RWPE1 (cell line): ENCODE results near the gene PDZD8.

Source experiments
- CTCF ChIA-PET: fragments of 350-600 bp; sonication (Branson Sonifier 250); formaldehyde crosslinking; extraction: SDS; loops from one replicate; lab custom pipeline; 2021; lab: Yijun Ruan, JAX
- POLR2A ChIA-PET: fragments of 400-600 bp; formaldehyde crosslinking; extraction: SDS; loops from one replicate; lab custom pipeline; 2020; ENCODE audit warnings: antibody characterized with exemption; ENCODE audit not compliant: low non-redundant PET; lab: Yijun Ruan, JAX
- DNase-seq: peaks from one replicate; pipeline ENCODE4 v3.0.0; 2012; ENCODE audit warnings: low spot score
- H3K27ac ChIP-seq: fragments of 450-650 bp; 2 replicates; pipeline ENCODE4 v1.5.1; 2017
- CTCF ChIP-seq: fragments of 450-650 bp; conservative IDR thresholded peaks from 2 replicates; pipeline ENCODE4 v1.5.1; 2017; ENCODE audit warnings: low read depth, mild to moderate bottlenecking

Gene PDZD8

GRCh38 chr10:117271427-117271826 lies 103.8 kb downstream of the PDZD8 start:
- CTCF ChIA-PET: interaction anchor here (0.7 kb wide), 1 partner anchor 27 kb away, joined by 3 read pairs; no protein-coding TSS in a partner anchor
- TF ChIP-seq CTCF: no peak
- DNase-seq: peak; percentile 72
- no peak overlapping the region for H3K27ac ChIP-seq
- POLR2A ChIA-PET: no interaction called here

- ChIA-PET POLR2A (no interaction called here), CTCF (no interaction called here)
- TF ChIP-seq CTCF: no peak
- no peak overlapping the region for H3K27ac ChIP-seq
- no peak for DNase-seq
Observed at GRCh38 chr10:117268907-117269306, 106.3 kb downstream of the PDZD8 start.

- TF ChIP-seq CTCF: no peak
- CTCF ChIA-PET: no interaction called here
- no peak overlapping the region for H3K27ac ChIP-seq
Observed at GRCh38 chr10:117268258-117268657, 107.0 kb downstream of the PDZD8 start.

GRCh38 chr10:117266812-117267211 lies 108.4 kb downstream of the PDZD8 start:
- ChIA-PET CTCF (no interaction called here), POLR2A (no interaction called here)
- H3K27ac ChIP-seq: no peak overlapping the region
- no peak for DNase-seq
- TF ChIP-seq CTCF: no peak

More at GRCh38 chr10:117268258-117268657, 107.0 kb downstream of the PDZD8 start:
- POLR2A ChIA-PET: no interaction called here
- DNase-seq: no peak

GRCh38 chr10:117266400-117266799 lies 108.8 kb downstream of the PDZD8 start:
- no peak for DNase-seq
- POLR2A ChIA-PET: no interaction called here
- CTCF ChIA-PET: no interaction called here
- no peak overlapping the region for H3K27ac ChIP-seq
- no peak for TF ChIP-seq CTCF

GRCh38 chr10:117264782-117265181 lies 110.5 kb downstream of the PDZD8 start:
- ChIA-PET CTCF (interaction anchor here (1.0 kb wide), 1 partner anchor 48 kb away, joined by 3 read pairs; no protein-coding TSS in a partner anchor), POLR2A (no interaction called here)

More at GRCh38 chr10:117264782-117265181, 110.5 kb downstream of the PDZD8 start:
- no peak overlapping the region for H3K27ac ChIP-seq
- TF ChIP-seq CTCF: no peak
- no peak for DNase-seq
